Stimulated activated CD8-positive, alpha-beta memory T cell treated with anti-CD3 and anti-CD28 coated beads, Interleukin-7, amount 100 ng/mL, for 1 hour (primary cell): ENCODE results near the gene ZNF362.

Source experiments
- DNase-seq, 2 donors: peaks; one replicate each; pipeline ENCODE4 v3.0.0-alpha.2; 2020; ENCODE audit warnings: low read depth in 2 of 2

Gene ZNF362

GRCh38 chr1:33324677-33325575 lies 68.6 kb downstream of the ZNF362 start:
- no peak for DNase-seq

DNA sequence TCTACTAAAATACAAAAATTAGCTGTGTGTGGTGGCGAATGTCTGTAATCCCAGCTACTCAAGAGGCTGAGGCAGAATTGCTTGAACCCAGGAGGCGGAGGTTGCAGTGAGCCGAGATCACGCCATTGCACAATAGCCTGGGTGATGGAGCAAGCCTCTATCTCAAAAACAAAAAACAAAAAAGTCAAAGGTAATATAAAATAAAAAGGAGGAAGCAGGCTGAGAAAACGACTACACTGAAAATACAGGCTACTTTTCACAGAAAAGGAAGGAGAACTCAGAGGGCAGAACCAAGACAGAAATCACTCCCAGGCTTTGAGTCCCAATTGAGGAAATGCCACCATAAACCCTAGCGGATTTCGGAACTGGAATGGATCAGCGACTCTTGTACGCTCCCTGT lies 70.5 kb downstream of the ZNF362 start:
- DNase-seq, result no peak

DNA sequence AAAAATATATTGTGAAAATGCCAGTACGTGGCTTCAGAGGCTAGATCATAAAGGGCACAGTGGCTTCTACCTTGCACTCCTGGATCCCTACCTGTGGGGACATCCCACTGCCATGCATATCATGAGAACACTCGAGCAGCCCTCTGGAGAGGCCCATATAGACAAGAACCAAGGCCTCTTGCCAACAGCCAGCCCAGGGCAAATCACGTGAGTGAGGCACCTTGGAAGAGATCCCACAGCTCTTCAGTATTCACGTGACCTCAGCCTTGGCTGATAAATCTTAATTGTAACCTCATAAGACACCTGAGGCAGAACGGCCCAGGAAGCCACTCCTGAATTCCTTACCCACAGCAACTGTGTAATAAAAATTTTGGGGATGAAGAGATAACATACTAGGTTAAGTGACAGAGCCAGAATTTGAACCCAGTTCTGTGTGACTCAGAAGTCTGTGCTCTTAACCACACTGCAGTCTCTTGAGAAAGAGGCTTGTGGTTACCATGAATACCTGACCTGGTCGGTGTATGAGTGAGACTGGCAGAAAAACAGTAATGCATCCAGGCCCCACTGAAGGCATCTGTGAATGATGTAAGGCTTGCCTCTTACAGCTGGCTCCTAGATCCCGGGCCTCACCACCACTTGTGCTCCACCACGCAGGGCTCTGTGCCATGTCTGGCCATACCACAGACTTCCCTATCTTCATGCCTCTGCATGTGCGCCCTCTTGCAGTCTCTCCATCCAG lies 71.5 kb downstream of the ZNF362 start:
- DNase-seq, result no peak

GRCh38 chr1:33328817-33329216 lies 72.5 kb downstream of the ZNF362 start:
- no peak for DNase-seq

- no peak for DNase-seq
Observed at GRCh38 chr1:33329600-33330305, 73.5 kb downstream of the ZNF362 start.

- DNase-seq, result no peak
Observed at GRCh38 chr1:33330361-33330890, 74.1 kb downstream of the ZNF362 start.

- no peak for DNase-seq
Observed at GRCh38 chr1:33330906-33331305, 74.6 kb downstream of the ZNF362 start.

DNA sequence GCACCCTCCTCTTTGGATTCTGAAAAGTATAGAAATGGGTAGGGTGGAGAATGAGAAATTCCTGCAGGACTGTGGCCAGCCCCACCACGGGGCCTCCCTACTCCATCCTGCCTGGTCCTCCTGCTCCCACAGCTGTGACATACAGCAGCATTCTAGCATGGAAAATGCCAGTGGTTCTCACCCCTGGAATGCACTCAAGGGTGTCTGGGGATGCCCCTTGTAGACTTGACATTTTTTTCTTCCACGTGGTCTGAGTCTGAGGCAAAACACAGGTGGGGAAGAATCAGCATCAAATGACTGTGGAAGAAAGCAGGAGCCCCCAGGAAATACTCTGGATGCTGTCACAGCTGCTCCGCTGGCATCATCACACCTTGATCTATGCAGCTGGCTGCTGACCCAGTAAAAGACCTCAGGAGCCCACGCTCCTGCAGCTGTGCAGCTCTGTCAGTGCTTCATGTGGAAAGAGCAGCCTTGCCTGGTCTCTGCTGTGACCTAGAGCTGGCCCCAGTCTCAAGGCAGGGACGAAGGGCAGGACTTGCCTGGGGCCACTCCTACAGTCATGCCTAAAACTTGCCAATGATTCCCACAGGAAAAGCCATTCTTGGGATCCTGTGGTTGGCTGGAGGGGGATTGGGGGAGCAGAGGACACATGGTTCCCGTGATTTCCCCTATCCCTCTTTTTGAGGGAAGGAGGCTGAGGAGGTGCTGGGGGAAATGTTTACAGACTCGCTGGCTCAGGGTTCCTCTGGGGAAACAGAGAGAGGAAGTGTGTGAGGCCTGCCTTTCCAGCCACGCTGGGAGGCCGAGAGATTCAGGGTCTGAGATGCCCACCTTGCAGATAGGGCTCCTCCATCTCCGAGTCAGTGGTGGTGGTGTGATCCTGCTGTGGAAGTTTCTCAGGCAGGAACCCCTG lies 75.4 kb downstream of the ZNF362 start:
- no peak for DNase-seq

- no peak for DNase-seq
Observed at GRCh38 chr1:33332357-33332789, 76.1 kb downstream of the ZNF362 start.

- no peak for DNase-seq
Observed at GRCh38 chr1:33332881-33333280, 76.6 kb downstream of the ZNF362 start.

DNA sequence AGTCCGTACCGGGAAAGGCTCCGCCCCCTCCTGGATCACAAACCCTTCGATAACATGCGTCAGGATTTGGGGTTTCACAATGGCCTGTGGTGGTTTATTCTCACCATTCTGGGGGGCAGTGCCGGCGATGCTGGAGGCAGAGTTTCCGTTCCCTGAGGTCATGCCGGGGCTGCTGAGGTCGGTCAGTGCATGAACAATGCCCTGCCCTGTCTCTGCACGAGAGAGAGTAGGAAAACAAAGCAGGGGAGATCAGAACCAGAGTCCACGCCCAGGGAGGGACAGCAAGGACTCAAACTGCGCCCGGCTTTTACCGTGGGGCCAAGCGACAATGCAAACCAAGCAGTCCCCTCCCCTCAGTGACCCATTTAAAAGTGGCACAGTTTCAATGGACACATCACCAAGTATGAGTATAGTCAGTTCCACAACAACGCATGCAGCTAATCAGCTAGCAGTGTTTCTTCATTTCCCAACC lies 77.8 kb downstream of the ZNF362 start:
- no peak for DNase-seq

DNA sequence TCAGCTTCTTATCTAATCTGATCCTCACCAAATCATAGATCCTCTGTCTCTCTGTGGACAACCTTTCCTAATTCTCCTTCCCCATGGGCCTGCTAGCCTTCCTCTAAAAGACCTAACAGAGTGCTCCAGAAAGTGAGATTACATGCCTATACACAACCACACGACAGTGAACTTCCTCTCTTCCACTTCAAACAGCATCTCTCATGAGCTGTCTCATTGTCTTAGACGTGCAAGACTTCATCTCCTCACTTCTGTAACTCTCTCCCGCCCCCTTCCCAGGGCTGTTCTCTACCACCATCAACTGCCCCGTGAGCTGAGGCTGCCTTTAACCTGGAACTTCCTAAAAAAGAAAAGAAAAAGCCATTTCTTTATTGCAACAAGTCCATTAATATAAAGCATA lies 78.7 kb downstream of the ZNF362 start:
- DNase-seq, result no peak

- DNase-seq, result no peak
Observed at GRCh38 chr1:33336580-33336979, 80.3 kb downstream of the ZNF362 start.

DNA sequence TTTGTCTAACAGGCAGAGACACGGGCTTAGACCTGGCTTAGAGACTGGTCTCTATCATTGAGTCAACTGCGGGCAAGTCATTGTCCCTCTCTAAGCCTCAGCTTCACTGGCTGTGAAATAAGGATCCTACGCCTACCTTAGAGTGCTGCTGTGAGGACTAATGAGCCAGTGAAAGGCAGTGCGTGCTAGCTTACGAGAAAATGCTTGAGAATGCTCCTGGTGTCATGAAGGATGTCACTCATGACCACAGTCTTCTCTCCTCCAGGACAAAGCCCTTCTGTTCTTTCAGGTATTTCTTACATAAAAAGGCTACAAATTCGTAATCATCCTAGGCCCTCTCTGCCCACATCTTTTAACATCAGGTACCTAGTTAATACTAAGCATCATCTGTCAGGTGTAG lies 81.1 kb downstream of the ZNF362 start:
- no peak for DNase-seq

DNA sequence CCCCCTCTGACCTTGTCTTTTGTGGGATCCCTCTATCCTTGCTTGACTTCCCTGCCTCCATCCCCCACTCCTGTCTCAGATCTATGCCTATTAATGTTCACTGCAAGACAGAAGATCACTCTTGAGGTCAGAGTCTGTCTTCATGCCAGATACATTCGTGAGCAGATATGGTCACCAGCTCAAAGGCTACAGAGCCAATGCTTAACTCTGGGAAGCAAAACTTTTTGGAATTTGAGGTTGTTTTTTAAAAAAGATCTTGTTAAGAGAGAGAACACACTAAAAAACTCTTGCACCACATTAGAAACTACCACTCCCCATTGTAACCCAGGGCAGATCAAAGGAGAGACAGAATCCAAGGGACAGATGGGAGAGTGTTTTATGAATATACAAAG lies 81.8 kb downstream of the ZNF362 start:
- no peak for DNase-seq

DNA sequence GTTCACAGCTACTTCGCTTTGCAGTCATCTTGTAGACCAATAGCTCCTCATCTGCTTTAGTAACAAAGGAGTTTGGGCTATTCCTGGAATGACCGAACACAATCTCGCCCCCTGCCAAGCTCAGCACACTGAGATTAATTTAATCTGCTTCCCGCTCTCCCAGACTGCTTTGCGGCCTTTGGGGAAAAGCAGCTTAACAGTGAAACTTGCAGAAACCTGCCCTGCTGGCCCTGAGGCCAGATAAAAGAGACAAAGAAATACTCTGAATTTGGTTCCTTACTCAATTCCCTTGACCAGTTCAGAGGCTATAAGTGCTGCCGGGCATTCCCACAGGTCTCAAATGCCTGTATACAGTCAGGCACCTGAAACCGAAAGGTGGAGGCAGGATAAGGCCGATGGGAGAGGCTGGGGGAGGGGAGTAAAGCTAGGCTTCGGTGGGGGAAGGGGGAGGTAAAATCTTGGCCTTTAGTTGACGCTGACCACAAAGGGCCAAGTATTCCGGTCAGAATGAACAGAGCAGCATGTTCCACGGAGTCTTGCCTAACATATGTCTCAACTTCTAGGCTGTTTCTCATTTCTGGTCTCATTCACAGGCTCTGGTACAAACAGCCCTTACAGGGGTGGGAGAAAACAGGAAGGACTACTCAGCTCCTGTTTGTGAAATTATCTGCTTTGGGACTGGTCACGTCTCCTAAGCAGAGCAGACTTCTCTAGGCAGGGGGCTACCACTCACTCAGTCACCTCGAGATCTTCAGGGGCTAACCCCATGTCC lies 82.3 kb downstream of the ZNF362 start:
- DNase-seq, result no peak

GRCh38 chr1:33339413-33339812 lies 83.1 kb downstream of the ZNF362 start:
- DNase-seq, result no peak

DNA sequence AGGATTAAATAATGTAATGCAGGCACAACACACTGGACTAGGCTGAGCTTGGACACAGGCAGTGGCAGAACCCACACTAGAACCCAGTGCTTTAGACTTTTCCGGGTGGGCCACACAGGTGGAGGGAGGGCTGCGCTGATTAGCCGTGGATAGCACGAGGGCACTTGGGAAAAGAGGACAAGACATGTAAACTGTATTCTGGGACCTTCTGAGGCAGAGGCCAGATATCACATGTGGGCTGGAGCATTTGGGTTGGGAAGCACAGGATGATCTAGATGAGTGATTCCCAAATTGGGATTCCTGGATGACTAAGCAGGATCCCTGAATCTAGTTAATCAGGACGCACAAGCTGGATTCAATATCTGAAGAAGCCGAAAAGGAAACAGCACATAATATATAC lies 84.9 kb downstream of the ZNF362 start:
- no peak for DNase-seq

- no peak for DNase-seq
Observed at GRCh38 chr1:33342041-33342723, 85.9 kb downstream of the ZNF362 start.

- DNase-seq, result no peak
Observed at GRCh38 chr1:33343539-33343938, 87.2 kb downstream of the ZNF362 start.
